ENCODE measurements around the gene TRAF1.

TRAF1 gene

DNA sequence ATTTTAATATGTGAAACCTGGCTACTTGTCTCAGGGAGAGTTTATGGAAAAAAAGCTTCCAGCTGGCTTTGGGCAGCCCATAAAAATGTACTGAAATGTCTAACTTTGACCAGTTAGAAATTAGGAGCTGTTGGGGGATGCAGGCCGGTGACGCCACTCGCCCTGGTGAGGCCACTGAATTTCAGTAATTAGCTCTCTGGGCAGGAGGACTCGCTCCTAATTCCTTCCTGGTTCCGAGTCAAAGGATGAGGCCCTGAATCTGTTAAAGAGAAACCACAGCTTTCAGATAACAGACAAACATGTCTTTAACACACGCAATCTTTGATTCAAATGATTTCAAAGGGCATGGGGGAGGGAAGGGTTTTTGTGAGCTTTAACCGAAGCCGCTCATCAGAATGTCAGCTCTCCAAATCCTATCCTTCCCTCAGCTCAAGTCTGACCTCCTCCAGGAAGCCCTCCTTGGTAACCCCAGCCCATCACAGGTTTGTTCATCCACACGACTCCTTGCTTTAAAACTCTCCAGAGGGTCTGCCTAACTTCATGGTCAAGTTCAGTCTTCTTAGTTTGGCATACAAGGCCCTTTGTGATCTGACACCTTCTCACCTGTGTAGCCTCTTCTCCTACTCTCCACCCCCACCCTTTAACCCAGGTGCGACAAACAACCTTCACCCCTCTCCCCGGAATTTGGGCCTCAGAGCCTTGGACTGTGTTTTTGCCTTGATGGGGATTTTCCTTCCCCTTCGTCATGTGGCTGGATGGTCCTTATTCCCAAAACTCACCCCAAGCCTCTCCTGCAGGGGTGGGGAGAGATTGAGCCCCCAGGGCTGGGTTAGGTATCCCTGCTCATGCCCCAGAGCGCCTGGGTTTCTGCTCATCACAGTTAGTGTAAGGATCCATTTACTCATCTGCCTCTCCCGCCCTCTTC, 36.0 kb downstream of the TRAF1 start:
- no peak for DNase-seq (ENCODE audit: low read depth in 2 of 2)

DNA sequence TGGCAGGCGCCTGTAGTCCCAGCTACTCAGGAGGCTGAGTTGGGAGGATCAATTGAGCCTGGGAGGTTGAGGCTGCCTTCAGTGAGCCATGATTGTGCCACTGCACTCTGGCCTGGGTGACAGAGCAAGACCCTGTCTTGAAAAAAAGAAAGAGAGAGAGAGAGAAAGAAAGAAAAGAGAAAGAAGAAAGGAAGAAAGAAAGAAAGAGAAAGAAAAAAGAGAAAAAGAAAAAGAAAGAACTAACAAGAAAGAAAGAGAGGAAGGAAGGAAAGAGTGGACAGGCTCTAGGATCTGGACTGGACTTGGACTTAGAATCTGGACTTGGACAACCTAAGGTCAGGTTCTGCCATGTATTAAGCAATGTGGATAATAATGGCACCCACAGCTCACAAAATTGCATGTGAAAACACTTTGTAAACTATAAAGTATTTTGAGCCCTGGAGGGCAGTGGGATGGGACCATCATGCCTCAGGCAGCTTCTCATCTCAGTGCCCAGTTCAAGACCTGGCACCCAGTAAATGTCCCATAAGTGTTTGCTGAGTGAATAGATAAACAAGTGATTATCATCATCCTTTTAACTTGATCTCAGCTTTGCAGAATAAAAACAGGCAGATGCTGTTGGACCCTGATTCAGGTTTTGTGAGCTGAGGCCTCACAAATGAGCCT, 36.9 kb downstream of the TRAF1 start:
- DNase-seq (ENCODE audit: low read depth in 2 of 2), result no peak

DNA sequence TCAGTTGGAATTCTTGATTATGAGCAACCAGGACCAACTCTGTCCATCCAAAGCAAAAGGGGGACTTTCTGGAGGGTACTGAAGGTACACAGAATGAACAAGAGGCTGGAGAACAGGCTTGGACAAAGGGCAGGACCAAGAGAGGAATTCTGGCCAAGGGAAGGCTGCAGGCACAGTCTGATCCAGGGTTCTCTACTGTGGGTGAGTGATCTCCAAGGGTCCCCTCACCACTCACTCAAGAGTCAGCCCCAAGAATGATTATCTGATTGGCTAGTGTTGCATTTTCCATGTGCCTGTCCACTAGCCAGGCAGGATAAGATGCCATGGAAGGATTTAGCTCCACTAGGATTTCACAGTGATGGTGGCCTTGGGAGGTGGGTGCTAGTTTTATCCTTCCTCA, 38.0 kb downstream of the TRAF1 start:
- no peak for DNase-seq (ENCODE audit: low read depth in 2 of 2)

DNA sequence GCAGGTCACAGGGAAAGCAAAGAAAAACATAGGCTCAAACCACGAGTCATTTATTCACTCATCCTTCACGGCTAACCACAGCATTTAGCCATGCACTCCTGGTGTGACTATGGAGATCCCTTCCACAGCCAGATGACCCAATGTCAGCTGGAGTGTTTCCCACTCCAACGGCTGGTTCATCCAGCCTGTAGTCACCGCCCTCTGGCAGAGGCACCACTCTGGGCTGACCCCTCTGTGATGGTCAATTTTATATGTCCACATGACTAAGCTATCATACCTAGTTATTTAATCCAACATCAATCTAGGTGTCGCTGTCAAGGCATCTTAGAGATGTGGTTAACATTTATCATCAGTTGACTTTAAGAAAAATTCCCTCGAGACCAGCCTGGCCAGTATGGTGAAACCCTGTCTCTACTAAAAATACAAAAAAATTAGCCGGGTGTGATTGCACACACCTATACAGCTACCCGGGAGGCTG, 40.1 kb downstream of the TRAF1 start:
- no peak for DNase-seq (ENCODE audit: low read depth in 2 of 2)

DNA sequence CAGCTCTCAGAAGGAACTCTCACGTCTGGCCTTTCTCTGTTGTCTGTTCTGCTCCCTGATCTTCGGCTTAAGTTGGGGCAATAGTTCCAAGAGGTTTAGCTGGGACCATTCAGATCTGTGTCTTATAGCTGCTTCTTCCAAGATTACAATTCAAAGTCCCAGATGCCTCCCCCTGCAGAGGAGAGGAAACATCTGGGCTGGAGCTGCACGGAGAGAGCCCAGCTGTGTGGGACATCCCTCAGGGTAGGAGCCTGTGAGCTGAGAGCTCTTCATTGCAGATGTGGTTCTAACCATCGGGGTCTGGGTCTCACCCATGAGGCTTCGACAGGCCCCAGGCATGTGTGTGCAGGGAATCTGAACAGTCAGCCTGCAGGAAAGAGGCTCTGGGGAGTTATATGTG, 40.6 kb downstream of the TRAF1 start:
- DNase-seq (ENCODE audit: low read depth in 2 of 2), result no peak

DNA sequence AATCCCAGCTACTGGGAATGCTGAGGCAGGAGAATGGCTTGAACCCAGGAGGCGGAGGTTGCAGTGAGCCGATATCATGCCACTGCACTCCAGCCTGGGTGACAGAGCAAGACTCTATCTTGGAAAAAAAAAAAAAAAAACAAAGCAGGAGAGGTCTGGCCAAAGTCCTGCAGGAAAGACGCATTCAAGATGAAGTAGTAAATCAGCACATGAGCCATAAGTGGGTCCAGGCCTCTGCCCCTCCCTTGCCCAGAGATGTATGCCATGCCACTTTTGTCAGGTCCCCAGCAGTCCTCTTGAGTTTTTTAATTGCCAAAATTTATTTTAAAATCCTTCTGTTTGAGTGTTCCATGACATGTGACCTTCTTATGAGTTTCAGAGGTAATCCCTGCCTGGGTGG, 41.1 kb downstream of the TRAF1 start:
- DNase-seq (ENCODE audit: low read depth in 2 of 2), result no peak

DNA sequence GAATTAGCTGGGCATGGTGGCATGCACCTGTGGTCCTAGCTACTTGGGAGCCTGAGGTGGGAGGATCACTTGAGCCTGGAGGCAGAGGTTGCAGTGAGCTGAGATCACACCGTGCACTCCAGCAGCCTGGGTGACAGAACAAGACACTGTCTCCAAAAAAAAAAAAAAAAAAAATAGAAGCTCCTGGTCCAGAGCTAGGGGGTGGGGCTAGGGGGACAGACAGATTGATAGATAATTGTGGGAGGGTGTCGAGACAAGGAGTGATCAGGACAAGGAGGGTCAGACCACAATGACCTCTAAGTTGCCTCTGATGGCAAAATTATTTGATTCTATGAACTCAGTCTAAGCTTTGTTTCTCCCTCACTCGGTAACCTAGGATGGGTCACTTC, 43.0 kb downstream of the TRAF1 start:
- DNase-seq (ENCODE audit: low read depth in 2 of 2), result no peak

DNA sequence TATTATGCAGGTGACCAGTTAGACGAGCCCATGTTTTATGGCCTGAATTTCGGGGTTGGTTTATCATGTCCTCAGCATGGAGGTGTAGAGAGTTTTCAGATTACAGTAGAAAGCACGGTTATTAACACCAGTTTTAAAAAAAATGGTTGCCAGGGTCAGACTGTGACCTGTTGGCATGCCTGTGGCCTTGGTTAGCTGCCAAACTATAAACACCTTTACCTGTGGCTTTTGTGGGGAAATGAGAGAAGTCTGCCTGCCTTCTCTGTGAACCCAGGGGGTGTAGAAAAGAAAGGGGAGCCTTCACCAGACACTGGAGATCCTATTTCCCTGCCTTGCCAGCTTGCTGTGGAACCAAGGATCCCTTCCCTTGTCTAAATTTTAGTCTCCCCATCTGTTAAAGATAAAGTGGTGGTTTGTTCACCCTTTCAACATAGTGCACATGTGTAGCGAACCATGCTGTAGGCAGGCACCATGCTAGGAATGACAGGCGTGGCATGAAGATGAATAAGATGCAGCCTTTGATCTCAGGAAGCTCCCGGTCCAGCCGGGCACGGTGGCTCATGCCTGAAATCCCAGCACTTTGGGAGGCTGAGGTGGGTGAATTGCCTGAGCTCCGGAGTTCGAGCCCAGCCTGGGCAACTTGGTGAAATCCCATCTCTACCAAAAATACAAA, 43.5 kb downstream of the TRAF1 start:
- no peak for DNase-seq (ENCODE audit: low read depth in 2 of 2)

DNA sequence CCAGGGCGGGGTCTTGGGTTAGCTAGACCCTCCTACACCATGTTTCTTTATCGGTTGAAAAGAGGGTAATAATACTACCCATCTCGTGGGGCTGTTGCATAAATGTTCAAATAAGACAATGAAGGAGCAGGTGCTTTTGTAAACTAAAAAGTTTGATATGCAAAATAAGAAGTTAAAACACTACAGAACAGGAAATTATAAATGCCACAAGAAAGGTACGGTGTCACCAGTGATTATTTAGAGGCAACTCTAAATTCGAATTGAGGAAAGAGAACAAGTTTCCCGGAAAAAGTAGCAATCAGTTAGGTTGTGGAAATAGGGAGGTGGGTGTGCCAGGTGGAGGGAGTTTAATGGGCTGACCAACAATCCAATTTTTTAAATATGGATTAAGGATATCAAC, 47.1 kb downstream of the TRAF1 start:
- no peak for DNase-seq (ENCODE audit: low read depth in 2 of 2)

DNA sequence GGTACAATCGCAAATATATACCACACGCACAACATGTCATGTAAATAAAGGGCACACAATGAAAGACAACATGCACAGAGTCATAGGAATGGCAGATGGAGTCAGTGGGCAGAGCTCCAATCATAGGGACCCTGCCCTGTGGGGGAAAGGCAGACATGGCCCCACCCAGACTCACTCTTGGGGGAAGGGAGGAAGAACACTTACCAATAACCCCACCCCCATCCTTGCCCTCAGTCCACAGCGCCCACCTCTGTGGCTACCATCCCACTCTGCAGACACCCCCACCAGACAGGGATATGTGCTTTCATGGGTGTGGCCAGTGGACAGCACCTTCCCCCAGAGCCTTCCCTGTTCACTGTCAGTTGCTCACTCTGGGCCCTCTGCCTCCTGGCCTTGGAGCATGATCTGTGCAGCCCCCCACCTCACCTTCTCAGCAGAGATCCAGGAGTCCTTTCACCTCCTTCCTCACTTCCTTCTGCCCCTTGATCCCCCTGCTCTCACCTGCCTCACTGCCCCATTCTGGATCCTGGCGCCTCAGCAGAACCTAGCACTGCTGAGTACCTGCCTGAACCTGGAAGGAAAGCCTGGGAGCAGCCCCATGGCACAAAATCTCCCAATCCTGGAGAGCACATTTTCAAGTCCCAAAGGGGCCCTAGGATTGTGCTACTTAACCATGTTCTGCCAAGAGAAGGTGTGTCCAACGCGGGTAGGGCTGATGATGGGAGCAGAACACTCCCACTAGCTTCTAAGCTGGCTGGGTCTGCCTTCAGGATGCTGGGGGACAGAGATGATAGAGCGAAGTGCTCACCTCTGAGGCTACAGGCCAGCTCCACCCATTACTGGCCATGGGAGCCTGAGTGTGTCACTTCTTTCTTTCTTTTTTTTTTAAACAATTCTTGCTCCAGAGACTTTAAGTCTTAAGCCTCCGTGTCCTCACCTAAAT, 48.1 kb downstream of the TRAF1 start:
- DNase-seq (ENCODE audit: low read depth in 2 of 2), result no peak

DNA sequence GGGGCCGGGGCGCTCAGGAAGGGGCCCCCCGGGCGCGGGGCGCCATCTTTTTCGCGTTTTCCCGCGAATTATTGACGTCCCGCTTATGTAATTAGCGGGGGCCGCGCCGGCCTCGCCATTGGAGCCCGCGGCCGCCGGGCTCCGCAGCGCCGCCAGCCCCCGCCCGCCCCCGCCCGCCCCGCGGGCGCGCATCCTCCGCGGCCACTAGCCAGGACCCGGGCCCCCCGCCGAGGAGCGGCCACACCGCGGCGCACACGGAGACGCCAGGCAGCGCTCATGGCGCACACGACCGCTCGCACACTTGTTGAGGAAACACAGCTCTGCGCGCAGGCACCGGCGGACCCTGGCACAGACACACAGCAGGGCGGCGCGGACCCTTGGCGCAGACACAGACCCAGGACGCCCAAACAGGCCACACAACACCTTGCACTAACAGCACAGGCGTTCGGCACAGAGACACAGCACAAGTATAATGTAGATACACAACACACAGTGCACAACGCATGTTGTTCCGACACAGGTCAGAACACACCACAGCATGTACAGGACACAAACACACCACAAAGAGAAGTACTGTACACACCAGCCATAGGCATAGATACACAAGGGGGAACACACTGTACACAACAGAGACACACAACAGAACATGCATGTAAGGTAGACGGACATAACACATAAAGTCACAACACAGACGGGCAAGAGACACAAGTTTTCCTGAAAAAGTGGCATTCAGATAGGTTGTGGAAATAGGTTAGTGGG, 49.1 kb downstream of the TRAF1 start:
- peak in 1 of 2 donors; percentile 62 for DNase-seq (ENCODE audit: low read depth in 2 of 2)

DNA sequence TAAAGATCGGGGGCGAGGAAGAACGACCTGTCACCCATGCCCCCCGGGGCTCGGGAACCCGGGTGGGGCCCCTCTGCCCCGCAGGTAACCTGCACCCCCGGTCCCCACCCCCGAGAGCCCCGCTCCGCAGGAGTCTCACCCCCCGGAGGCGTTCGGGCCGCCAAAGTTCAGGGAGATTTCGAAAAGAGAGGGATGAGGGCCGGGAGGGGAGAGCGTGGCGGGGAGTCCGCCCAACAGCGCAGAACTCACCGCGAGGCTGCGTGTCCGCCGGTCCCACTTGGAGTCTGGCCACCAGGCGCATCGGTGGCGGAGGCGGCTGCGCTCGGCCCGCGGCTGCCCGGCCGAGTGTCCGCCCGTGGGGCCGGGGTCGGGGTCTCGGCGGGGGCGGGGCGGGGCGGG, 49.8 kb downstream of the TRAF1 start, which contains the start of gene PHF19:
PHF19 (minus strand) TSS at position 347 of the 399 bp plus-strand sequence. CDS start 2,447 bp downstream, outside the sequence.
- no peak for DNase-seq (ENCODE audit: low read depth in 2 of 2)

DNA sequence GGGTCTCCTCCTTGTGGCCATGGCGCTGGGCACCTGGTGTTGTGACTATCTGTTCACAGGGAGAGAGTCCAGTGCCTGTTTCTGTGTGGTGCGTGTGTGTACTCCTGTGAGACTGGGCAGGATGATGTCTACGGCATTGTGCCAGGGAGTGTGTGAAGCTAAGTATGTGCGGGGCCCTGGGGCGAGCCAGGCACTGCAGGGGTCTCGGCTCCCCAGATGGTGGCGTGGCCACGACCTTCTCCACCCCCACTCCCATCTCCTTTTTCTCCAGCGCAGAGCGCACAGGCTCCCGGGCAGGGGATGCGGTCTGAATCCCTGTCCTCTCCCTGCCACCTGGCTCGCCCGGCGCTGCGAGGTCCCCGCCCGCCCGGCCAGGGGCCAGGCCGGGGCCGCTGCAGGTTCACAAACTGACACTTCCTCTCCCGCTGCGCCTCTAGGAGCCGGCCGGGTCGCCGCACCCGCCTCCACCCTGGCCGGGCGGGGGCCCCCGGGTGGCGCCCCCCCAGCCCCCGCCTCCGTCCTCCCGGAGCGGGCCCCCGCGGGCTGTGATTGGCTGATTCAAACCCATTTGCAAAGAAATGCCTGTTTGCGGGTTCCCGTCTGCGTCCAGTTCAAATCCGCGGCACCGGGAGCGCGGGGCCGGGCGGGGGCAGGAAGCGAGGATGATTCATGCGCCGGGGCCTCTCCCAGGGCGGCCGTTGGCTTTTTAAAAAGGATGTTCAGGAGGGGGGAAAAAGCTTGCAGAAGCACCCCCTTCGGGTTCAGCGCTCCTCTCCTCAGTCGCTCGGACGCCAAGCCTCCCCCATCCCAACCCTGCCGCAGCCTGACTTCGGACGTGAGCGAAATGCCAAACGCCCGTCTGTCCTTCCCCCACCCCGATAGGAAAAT, 50.4 kb downstream of the TRAF1 start:
- DNase-seq (ENCODE audit: low read depth in 2 of 2), result peak; percentile 59 to 74

DNA sequence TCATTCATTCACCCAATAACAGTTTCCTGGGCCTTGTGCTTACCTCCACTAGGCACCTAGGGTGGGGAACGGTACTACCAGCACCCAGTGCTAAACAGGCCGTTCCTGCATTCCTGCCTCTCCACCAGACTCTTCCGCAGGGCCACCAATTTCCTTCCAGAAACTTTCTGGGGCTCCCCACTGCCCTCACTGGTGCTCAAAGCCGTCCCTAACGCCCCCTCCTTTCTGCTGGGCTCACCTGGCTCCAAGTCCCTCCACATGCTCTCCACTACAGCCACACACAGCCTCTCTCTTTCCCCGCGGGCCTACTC, 51.0 kb downstream of the TRAF1 start:
- DNase-seq (ENCODE audit: low read depth in 2 of 2), result no peak

DNA sequence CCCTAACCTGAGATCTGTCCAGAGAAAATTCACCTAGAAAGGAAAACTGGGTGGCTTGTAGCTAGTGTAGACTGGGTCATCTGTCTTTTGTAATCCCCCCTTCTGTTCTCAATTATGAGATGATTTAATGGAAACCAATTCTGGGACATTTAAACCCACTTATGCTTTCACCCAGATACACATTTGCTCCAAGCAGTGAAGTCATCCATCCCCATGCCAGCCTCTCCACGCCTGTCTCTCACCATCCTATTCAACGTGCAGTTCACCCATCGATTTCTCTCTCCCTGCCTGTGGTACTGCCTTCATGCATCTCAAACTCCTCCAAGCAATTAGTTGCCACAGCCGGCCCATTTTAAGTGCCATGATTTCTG, 51.4 kb downstream of the TRAF1 start:
- no peak for DNase-seq (ENCODE audit: low read depth in 2 of 2)

DNA sequence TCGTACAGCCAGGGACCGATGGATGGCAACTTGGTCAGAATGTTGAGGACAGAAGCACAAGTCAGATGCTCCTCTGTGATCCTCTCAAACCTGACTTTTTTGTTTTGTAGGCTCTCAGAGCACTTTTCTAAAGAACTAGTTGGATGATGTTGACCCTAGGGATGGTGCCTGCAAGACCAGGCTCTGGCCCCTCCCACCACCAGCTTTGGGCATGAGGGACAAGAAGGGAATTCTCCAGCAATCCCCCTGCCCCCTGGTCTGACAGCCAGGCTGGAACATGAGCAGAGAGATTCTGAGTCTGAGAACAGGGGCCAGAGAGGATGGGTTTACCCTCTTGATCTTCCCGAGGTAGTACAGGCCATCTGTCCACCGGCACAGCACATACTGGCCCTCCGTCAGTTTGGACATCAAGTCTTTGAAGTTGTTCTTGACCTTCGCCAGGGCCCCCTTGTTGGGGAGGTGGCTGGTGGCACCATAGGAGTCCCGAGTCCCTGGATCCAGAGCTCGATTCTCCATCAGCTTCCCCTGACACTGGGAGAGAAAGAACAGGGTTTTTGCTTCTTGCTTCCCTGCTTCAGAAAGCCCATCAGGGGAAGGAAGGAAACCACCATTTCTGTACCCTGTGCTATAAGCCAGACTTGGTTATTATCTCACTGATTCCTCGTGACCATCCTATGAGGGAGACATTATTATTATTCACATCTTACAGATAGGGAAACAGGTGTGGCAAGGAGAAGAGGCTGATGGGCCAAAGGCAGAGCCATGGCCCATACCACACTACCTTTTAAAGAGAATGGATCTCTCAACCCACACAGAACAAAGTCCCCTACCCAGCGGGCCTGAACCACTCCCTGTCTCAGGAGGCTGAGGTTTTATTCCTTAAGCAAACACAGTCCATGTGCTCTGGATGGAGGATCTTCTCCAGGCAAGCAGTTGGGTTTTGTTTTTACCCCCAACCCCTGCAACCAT, 52.1 kb downstream of the TRAF1 start:
- no peak for DNase-seq (ENCODE audit: low read depth in 2 of 2)

DNA sequence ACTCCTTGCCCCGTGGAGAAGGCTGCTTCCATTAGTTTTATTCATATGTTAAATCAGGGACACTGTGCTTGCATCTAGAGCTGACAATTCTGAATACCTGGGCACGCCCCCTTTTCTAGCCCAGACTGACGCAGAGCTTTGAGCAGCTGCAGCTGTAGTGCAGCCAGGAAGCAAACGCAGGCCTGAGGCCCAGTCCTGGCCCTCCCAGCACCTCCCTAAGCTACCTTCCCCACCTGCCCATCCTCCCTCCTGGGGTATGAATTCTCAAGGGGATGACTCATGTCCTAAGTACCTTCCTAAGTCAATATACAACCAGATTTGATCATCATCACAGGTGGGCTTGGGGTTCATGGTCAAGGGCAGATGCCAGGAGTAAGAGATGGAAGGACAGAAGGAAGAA, 53.1 kb downstream of the TRAF1 start:
- DNase-seq (ENCODE audit: low read depth in 2 of 2), result no peak

DNA sequence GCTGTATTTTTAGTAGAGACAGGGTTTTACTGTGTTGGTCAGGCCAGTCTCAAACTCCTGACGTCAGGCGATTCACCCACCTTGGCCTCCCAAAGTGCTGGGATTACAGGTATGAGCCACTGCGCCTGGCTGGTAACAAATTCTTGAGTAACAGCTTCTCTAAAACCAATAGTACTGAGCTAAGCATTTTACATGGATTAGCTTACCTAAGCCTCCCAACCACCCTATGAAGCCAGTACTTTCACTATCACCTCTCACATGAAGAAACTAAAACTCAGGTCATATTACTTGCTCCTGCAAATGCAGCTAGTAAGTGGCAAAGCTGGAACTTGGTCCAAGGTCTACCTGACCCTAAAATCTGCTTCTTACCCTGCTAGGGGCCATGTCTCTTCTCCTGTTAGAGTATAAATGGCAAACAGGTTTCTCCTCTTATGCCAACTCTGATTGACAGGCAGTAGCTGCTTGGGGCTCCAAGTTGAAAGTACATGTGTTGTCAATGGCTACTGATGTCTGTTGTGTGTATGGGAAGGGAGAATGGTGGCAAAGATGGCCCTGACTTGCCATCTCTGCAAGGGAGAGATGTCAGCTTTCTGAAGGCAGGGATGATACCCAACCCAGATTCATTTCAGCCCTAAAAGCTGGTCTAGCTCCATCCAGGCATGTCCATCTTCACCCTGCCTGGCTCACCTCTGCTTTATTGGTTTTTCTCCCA, 53.6 kb downstream of the TRAF1 start:
- no peak for DNase-seq (ENCODE audit: low read depth in 2 of 2)
